ENCODE measurements around the gene NHS.

Gene NHS

DNA sequence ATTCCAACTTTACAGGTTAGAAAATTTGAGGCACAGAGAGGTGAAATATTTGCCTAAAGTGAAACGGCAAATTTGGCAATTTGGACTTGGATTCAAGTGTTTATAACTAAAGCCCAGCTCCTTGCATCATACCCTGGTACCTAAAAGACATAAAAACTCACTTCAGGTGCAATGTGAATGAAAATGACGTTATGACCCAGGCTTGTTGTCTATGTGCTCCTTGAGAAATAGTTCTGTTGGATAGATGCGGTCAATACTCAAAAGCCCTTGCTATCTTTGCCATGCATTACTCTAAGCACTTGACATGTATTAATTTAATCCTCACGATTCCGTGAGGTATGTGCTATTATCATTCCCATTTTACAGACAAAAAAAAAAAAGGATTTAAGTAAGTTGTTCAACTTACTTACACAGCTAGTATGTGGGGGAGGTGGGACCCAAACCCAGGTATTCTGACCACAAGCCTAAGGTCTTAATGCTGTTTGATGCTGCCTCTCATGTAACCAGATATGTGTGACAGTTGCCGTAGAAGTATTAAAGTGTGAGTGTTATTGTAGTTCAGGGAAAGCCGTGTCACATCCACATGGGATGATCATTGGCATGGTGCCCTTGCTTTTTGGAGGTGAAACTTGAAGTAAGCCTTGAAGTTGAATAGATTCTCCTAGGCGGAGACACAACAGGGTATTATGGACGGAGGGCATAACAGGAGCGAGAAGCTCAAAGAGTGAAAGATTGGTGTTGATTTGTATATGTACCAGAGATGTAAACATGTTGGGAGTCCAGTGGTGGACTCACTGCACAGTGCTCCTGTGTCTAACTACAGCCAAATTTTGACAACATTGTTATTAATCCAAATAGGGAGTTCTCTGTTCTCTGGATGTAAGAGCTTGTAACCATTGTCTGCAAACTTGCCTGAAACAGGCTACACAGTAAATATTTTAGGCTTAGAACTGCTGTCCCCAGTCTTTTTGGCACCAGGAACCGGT is 365.4 kb downstream of the NHS start:
- no peak for DNase-seq

DNA sequence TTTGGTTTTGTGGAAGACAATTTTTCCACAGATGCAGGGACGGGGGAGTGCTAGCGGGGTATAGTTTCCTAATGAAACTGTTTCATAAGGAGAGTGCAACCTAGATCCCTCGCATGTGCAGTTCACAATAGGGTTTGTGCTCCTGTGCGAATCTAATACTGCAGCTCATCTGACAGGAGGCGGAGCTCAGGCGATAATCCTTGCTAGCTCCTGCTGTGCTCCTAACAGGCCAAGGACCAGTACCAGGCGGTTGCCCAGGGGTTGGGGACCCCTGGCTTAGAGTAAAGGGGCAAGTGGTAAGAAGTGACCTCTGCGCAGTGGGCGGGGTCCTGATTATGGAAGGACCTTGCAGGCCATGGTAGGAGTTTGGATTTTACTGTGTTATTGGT is 366.1 kb downstream of the NHS start:
- DNase-seq = no peak

DNA sequence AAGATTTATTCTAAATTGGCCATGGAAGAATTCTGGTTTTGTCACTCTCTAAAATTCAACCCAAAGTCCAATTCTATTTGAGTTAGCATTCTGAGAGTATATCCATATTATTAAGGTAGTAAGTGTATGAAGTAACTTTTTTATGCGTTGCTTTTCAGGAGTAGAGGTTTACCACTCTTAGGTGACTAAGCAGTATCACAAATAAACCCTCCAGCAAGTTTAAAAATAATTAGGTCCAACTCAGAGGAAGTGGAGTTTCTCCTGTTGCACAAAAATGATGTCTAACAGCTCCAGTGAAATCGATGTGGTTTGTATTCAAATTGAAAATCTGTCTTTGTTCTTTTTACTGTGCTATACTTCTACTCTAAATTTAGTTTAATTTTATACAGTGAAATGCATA is 368.9 kb downstream of the NHS start:
- no peak for DNase-seq

DNA sequence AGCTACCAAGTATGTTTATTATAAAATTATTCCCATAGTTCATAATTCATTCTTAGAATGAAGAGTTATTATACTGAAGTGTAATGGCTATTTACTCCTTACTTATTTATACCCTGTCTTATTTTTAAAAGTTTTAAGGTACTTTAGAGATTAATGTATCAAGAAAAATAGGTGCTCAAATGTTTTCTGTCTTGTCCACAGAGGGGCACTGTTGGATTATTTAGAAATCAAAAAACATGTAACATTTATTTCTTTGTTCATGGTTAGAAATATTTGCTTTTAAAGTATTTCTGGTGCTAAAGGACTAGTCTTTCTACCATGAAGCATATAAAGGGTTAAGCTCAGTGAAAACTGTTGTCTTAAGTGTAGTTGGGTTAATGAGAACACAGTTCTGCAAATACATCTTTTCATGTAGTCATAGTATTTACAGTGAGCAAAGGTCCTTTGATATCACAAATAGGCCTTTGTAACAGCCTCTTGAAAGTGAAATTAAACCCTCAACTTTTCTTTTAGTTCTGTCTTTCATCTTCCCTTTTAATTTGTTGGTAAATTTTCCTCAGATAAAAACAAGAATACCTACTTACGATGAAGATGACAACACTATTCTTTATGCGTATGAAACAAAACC is 370.0 kb downstream of the NHS start:
- DNase-seq = no peak

DNA sequence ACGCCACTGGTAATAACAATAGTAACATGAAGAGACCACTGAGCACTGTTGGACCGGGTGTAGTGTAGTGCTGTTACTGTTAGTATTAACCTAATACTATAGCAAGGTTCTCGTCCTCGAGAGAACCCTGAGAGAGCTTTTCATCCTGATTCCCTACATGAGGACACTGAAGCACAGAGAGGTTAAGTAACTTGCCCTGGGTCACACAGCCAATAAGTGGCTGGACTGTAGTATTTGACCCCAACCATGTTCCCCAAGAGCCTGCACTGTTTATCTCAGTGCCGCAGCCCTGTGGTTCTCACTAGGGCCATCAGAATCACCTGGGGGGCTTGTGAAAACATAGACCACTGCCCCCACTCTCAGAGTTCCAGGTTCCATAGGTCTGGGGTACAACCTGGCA is 372.7 kb downstream of the NHS start:
- no peak for DNase-seq

DNA sequence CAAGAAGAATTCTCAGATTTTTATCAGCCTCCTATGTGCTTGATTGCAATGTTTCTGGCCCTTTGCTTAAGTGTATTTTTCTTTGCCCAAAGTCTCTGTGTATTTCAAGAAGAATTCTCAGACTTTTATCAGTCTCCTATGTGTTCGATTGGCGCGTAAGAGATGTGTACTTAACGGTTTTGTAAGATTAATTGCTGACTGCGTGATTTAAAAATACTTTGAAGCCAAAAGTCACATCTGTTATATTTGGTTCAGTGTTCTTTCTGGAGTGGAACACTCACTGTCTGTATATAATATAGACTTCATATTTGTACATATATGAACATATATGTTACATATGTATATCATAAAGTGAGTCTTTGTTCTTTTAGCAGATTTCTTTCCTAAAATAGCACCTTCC is 373.7 kb downstream of the NHS start:
- DNase-seq = no peak

DNA sequence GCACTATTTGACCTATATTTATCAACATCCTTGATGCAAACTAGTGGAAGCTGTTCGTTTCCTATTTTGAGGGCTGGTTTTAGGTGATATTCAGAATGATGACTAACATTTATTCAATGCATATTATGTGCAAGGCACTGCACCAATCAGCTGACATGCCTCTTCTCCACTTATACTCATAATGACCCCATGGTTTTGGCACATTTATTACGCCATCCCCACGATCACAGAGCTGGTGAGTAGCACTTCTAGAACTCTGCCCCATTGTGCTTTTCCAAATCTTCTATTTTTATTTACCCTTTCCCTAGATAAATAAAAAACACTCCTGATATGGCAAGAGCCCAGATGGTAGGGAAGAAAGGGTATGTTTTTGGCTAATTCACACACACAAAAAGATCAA is 375.4 kb downstream of the NHS start:
- no peak for DNase-seq

DNA sequence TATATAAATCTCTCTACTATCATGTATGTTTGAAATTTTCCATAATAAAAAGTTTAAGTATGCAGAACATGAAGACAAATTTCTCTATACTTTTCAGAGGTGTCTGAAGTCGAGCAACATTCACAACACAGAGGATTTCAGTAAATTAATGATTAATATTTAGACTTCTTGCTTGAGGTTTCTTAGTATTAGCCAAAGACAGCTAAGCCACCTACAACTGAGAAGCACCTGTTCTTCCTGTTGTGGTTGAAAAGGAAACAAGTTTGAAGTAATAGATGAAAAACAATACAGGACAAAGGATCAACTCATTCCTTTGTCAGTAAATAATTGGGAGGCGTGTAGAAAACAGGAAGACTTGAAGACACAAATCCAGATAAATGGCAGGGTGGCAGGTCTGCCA is 383.4 kb downstream of the NHS start:
- DNase-seq = no peak

DNA sequence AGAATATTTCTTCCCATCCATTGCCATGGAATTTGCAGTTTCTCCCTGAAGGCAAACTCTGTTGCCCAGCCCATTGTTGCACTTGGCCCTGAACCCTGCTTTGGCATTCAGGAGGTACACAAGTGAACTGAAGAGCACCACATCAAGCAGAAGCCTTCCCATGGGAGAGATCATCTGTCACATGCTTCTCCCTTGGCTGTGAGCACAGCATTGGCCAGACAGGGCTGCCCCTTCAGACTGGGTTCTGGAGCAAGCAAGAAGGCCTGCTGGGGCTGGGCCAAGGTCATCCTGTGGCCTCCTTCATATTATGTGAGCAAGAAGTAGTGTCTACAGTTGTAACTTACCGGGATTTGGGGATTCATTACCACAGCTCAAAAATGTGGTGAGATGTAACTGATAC is 385.0 kb downstream of the NHS start:
- DNase-seq = no peak

DNA sequence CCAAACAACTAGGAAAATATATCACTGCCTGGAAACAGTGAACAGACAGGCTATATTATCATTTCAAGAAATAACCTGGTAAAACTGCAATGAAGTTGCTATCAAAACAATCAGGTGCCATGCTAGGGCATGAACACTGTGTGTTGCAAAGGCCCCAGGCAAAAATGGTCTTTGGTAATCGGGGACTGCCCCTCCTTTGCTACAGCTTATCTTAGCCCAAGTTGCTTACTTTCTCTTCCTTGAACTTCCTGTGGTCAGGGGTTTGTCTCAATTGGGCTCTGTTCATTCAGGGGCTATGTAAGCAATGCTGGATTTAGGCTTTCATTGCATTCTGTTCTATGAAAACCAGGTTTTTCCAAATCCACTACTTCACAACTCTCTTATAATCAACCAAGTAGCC is 392.7 kb downstream of the NHS start:
- DNase-seq = no peak

DNA sequence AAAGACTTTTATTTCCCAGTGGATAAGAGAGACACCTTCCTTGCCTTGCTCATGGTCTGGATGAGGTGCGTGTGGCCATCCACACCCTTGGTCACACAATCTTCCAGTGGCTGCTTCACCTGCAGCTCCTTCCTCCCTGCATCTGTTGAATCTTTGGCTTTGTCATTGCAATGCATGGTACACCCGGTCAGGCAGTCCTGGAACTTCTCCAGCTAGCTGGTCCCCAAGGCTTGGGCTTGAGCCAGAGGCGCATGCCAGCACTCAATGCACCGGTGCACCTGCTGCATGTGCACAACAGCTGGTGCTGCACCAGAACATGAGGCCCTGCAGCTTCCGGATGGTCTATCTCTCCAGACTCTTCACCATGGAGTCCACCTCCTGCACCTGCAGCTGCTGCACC is 394.0 kb downstream of the NHS start:
- DNase-seq = no peak

DNA sequence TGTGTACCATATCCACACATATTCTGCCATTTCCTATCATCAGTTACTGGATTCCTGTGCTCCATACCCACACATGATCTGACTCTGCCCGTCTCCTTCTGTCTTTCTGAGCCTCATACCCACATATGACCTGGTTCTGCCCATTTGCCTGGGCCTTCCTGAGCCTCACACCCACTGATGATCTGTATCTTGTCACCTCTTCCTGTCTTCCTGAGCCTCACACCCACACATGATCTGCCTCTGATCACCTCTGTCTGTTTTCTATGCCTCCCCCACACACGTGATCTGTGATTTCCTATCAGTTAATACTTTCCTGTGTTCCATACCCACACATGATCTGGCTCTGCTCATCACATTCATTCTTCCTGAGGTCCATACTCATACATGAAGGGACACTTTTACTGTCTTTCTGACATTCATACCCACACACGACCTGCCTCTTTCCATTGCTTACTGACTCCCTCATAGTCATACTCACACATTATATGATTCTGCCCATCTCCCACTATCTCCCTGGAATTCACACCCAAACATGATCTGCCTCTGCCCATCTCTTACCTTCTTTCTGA is 394.8 kb downstream of the NHS start:
- DNase-seq = no peak

DNA sequence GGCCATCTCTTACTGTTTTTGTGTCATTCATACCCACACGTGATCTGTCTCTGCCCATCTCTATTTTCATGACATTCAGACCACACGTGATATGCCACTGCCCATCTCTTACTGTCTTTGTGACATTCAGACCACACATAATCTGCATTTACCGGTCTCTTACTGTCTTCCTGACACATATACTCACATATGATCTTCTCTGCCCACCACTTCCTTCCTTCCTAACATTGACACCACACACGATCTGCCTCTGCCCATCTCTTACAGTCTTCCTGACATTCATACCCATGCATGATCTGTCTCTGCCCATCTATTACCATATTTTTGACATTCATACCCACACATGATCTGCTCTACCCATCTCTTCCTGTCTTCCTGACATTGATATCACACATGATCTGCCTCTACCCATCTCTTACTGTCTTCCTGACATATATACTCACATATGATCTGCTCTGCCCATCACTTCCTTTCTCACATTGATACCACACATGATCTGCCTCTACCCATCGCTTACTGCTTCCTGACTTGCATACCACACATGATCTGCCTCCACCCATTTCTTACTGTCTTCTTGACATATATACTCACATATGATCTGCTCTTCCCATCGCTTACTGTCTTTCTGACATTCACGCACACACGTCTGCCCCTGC is 398.3 kb downstream of the NHS start:
- no peak for DNase-seq

DNA sequence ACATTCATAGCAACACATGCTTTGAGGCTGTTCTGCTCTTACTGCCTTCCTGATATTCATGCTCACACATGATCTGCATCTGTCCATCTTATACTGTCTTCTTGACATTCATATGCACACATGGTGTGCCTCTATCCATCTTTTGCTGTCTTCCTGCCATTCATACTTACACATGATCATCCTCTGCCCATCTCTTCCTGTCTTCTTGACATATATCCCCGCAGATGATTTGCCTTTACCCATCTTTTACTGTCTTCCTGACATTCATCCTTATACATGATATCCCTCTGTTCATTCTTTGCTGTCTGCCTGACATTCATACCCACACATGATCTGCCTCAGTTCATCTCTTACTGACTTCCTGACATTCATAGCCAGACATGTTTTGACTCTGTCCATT is 399.1 kb downstream of the NHS start:
- no peak for DNase-seq

DNA sequence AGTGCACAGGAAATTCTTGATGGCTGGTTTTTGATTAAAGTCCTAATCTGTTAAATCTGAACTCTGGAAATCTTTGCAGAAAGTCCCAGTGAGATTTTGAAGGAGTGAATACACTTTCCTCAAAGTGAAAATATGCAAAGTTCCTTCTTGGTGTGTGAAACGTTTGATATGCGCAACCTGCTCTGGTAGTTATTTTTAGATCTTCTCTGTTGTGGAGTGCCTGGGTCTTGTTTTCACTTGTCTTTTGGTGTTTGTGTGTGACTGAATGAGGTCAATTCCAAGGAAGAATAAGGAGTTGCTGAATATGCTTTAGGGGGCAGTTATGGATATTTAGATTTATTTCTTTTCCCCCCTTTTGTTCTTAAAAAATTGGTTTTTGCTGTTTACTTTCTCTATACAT is 404.0 kb downstream of the NHS start:
- DNase-seq = no peak

DNA sequence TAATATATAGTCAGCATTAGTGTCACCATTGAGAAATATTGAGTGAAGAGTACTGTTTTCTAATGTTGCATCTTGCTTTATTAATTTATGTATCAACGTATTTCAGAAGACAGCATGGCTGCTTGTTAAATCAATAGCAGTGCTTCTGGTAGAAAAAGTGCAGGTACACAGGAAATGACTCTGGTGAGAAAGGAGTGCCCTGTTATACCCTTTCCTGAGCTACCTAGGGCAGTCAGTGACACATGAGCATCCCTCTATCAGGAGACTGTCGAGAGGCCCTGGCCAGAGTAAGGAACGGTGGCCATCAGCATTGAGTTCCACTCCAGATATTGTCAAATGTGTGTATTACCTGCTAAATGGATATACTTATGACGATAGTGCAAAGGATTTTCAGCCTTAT is 404.4 kb downstream of the NHS start:
- no peak for DNase-seq
